Endothelial cell of umbilical vein (primary cell): ENCODE data around the gene TGFBR3. TPM values are rescaled to one million over a fixed set of nuclear protein-coding genes. Genes with fewer than 3 reads are reported as not detected.

Source experiments
- BruUV-seq: library from RNA; stranded (reverse); fragments of 400-500 nt; replicated peaks from 2 replicates; lab custom pipeline; 2021; lab: Mats Ljungman, UMichigan
- CTCF ChIA-PET: fragments of 300-600, 350-600 bp; sonication (Branson Sonifier 250); formaldehyde crosslinking; loops from one replicate; lab custom pipeline; 2021; ENCODE audit warnings: antibody characterized with exemption, inconsistent platforms; lab: Charles Lee
- POLR2A ChIA-PET: fragments of 300-600, 350-600 bp; sonication (Branson Sonifier 250); formaldehyde crosslinking; loops from one replicate; lab custom pipeline; 2021; ENCODE audit warnings: antibody characterized with exemption, inconsistent platforms; lab: Charles Lee
- DNase-seq: peaks from one replicate; pipeline ENCODE4 v3.0.0-alpha.2; 2011; ENCODE audit warnings: low read depth, low spot score
- FAIRE-seq: peaks from 2 replicates; lab custom pipeline; 2011; peaks lifted over from hg19 to GRCh38; lab: Jason Lieb, UNC
- H2AFZ ChIP-seq: 2 replicates; pipeline ENCODE4 v1.6.0; 2012; ENCODE audit warnings: low read depth, low read length, control low read depth, inconsistent platforms
- H3K27ac ChIP-seq: 2 replicates; pipeline ENCODE4 v1.5.1; 2011; ENCODE audit warnings: low read depth, mild to moderate bottlenecking, control low read depth, low read length, moderate library complexity; ENCODE audit not compliant: insufficient read depth
- H3K27me3 ChIP-seq, 2 experiments: 2 replicates each; pipeline versions ENCODE4 v1.6.0 to v1.6.1; 2011; ENCODE audit warnings: low read length in 2 of 2, mixed read lengths in 1 of 2; ENCODE audit not compliant: control insufficient read depth in 2 of 2, insufficient read depth in 2 of 2
- H3K36me3 ChIP-seq, 2 experiments: 2 replicates in 1 of 2; 3 replicates in 1 of 2; pipeline ENCODE4 v1.5.1; 2011; ENCODE audit warnings: low read length in 2 of 2, mild to moderate bottlenecking in 1 of 2, moderate library complexity in 1 of 2; ENCODE audit not compliant: control insufficient read depth in 2 of 2, insufficient read depth in 2 of 2; ENCODE audit errors: extremely low read depth in 1 of 2
- H3K4me1 ChIP-seq: 3 replicates; pipeline ENCODE4 v1.5.1; 2011; ENCODE audit warnings: mild to moderate bottlenecking, low read length; ENCODE audit not compliant: control insufficient read depth, insufficient read depth; ENCODE audit errors: extremely low read depth
- H3K4me2 ChIP-seq: 2 replicates; pipeline ENCODE4 v1.6.1; 2011; ENCODE audit warnings: low read length, control low read depth, mixed read lengths; ENCODE audit not compliant: insufficient read depth
- H3K4me3 ChIP-seq, 3 experiments: fragments of 200-600 bp in 1 of 3; sonication (generic), shearing (Covaris generic) in 1 of 3; replicated peaks in 1 of 3; 2 replicates each; pipeline ENCODE4 v1.5.1; 2011 to 2016; ENCODE audit warnings: control low read depth in 3 of 3, low read length in 3 of 3, mild to moderate bottlenecking in 2 of 3, inconsistent platforms in 1 of 3, low read depth in 1 of 3, moderate library complexity in 1 of 3; ENCODE audit not compliant: insufficient read depth in 1 of 3
- H3K79me2 ChIP-seq: 2 replicates; pipeline ENCODE4 v1.6.0; 2012; ENCODE audit warnings: low read length, inconsistent platforms; ENCODE audit not compliant: control insufficient read depth, insufficient read depth
- H3K9ac ChIP-seq: replicated peaks from 2 replicates; pipeline ENCODE3; 2011; ENCODE audit warnings: low read length, control low read depth; ENCODE audit not compliant: insufficient read depth; ENCODE audit errors: extremely low read depth
- H3K9me1 ChIP-seq: replicated peaks from 3 replicates; pipeline ENCODE4 v1.6.0; 2011; ENCODE audit warnings: mild to moderate bottlenecking, low read length; ENCODE audit not compliant: control insufficient read depth, insufficient read depth; ENCODE audit errors: extremely low read depth
- H3K9me3 ChIP-seq: replicated peaks from 2 replicates; pipeline ENCODE4 v1.5.1; 2012; ENCODE audit warnings: low read length, inconsistent platforms; ENCODE audit not compliant: control insufficient read depth, insufficient read depth
- H4K20me1 ChIP-seq: replicated peaks from 2 replicates; pipeline ENCODE3; 2011; ENCODE audit warnings: mild to moderate bottlenecking, low read length; ENCODE audit not compliant: control insufficient read depth, insufficient read depth; ENCODE audit errors: extremely low read depth
- CTCF ChIP-seq, 2 donors: IDR thresholded peaks; 1 replicate in 1 of 2; 2 replicates in 1 of 2; pipeline ENCODE4 v1.5.1; 2011; ENCODE audit warnings: low read length in 2 of 2, mild to moderate bottlenecking in 2 of 2, moderate library complexity in 2 of 2, control low read depth in 1 of 2, inconsistent platforms in 1 of 2, low read depth in 1 of 2; ENCODE audit not compliant: insufficient read depth in 1 of 2; ENCODE audit errors: extremely low read depth in 1 of 2
- EZH2 ChIP-seq: IDR thresholded peaks from 2 replicates; pipeline ENCODE4 v1.6.1; 2012; ENCODE audit warnings: borderline replicate concordance, low read depth, mild to moderate bottlenecking, moderate library complexity, low read length, inconsistent platforms; ENCODE audit not compliant: severe bottlenecking
- FOS ChIP-seq: IDR thresholded peaks from 2 replicates; pipeline ENCODE4 v1.6.1; 2011; ENCODE audit warnings: mild to moderate bottlenecking, low read length, moderate library complexity, borderline replicate concordance; ENCODE audit not compliant: insufficient read depth
- GATA2 ChIP-seq: IDR thresholded peaks from 2 replicates; pipeline ENCODE4 v1.7.0; 2011; ENCODE audit warnings: low read depth, mild to moderate bottlenecking, moderate library complexity, mixed read lengths, low read length; ENCODE audit not compliant: insufficient read length, insufficient read depth
- JUN ChIP-seq: IDR thresholded peaks from 2 replicates; pipeline ENCODE4 v1.6.1; 2011; ENCODE audit warnings: borderline replicate concordance, low read depth; ENCODE audit not compliant: insufficient read length, insufficient read depth
- MAX ChIP-seq: IDR thresholded peaks from 2 replicates; pipeline ENCODE4 v1.6.1; 2011; ENCODE audit not compliant: insufficient read depth, insufficient read length
- MYC ChIP-seq: IDR thresholded peaks from one replicate; pipeline ENCODE4 v1.6.1; 2011; ENCODE audit warnings: mild to moderate bottlenecking, low read depth, low read length
- POLR2A ChIP-seq: IDR thresholded peaks from 2 replicates; pipeline ENCODE4 v1.6.1; 2012; ENCODE audit warnings: low read depth, mild to moderate bottlenecking, control low read depth, low read length
- POLR2AphosphoS5 ChIP-seq: IDR thresholded peaks from 2 replicates; pipeline ENCODE4 v1.6.1; 2012; ENCODE audit warnings: low read depth, mild to moderate bottlenecking, control low read depth, low read length, moderate library complexity; ENCODE audit not compliant: insufficient read depth
- dilution Hi-C: fragments of 300-500 bp; cut with MboI; formaldehyde crosslinking; loops from one replicate; pipeline ENCODE4 v1.15.0; 2019; ENCODE audit warnings: low sequenced_read_pairs; ENCODE audit not compliant: extremely low pct_ligation_motif_present
- intact Hi-C: fragments of 100-400 bp; cut with micrococcal nuclease; formaldehyde crosslinking; loops from one replicate; pipeline ENCODE4 v1.10.0; 2022
- polyA plus RNA-seq, 4 experiments: library from polyadenylated mRNA; depleted of rRNA in 3 of 4; stranded (reverse) in 3 of 4; unstranded in 1 of 4; fragments of >200 nt; gene quantifications; 2 replicates each; pipeline versions ENCODE4 v1.2.1 to v1.2.3, GENCODE V29; 2011 to 2012; ENCODE audit warnings: missing spikeins in 1 of 4
- total RNA-seq: library from RNA; stranded (reverse); gene quantifications from 2 replicates; pipeline ENCODE4 v1.2.3, GENCODE V29; 2021

TGFBR3 gene
- total and polyA plus RNA-seq, 2 donors (not counting 3 experiments of a cell fraction or from before 2014, with no cell fraction given) = 8.0 to 13.4 TPM

GRCh38 chr1:91755702-91756287, 130.2 kb downstream of the TGFBR3 start:
- Histone ChIP-seq H2AFZ (no peak overlapping the region), H3K4me1 (no peaks in the 10 kb centered on the region), H3K27ac (no peak overlapping the region), H3K4me3 (no peak overlapping the region), H3K9me1 (no peaks in the 10 kb centered on the region), H3K27me3 (no peaks in the 10 kb centered on the region), H3K9me3 (no peaks in the 10 kb centered on the region), H3K79me2 (no peaks in the 10 kb centered on the region), H3K9ac (no peak overlapping the region), H3K4me2 (no peak overlapping the region), H3K36me3 (no peaks in the 10 kb centered on the region), H4K20me1 (no peaks in the 10 kb centered on the region)
- dilution Hi-C loops = no loop called here
- DNase-seq (no peak), FAIRE-seq (no peak)
- BruUV-seq = no TSS peak
- intact Hi-C loops = loop anchor here (5.0 kb wide), 1 partner anchor 52 kb away; no protein-coding TSS in a partner anchor
- TF ChIP-seq POLR2AphosphoS5 (no peak), MAX (no peak), GATA2 (no peak), MYC (no peak), EZH2 (no peak), FOS (no peak), CTCF (IDR thresholded peaks at IDR 0.05; ENCODE audit: extremely low read depth in 1 of 2, insufficient read depth in 1 of 2, low read depth in 1 of 2, low read length in 2 of 2) (no peak), POLR2A (no peak), JUN (no peak)
- POLR2A ChIA-PET = no interaction called here
- CTCF ChIA-PET = no interaction called here
